K562 (cell line): ENCODE measurements around the gene SP2. TPM values are rescaled to one million over a fixed set of nuclear protein-coding genes. Genes with fewer than 3 reads are reported as not detected.

Experiments
- BHLHE40 ChIP-seq: IDR thresholded peaks from 2 replicates; pipeline ENCODE4 v1.6.1; 2011; ENCODE audit warnings: low read length, improper control_type of control experiment
- OTX1 ChIP-seq: fragments of 450-650 bp; formaldehyde crosslinking; IDR thresholded peaks from 2 replicates; pipeline ENCODE4 v1.4.0; 2022; ENCODE audit warnings: mild to moderate bottlenecking
- ZNF263 ChIP-seq: sonication (generic); formaldehyde crosslinking; IDR thresholded peaks from 2 replicates; pipeline ENCODE4 v1.8.0; 2022; ENCODE audit warnings: mild to moderate bottlenecking, missing genetic modification reagents, borderline replicate concordance
- polyA plus RNA-seq, 8 experiments: library from polyadenylated mRNA; depleted of rRNA in 4 of 8; stranded (reverse) in 5 of 8; unstranded in 3 of 8; fragments of >200 nt; fragmentation: Nextera tagmentation in 2 of 8; fragmentation: Illumina TruSeq in 1 of 8; extraction: Ambion mirVana in 2 of 8; extraction: Trizol in 1 of 8; gene quantifications; 2 replicates each; pipeline versions ENCODE4 v1.2.1 to v1.2.3, GENCODE V29; 2011 to 2014; ENCODE audit warnings: inconsistent platforms in 1 of 8, missing spikeins in 1 of 8
- total RNA-seq, 7 experiments: library from RNA; depleted of rRNA in 6 of 7; stranded (reverse); fragments of >200 nt in 6 of 7; fragmentation: Illumina TruSeq in 2 of 7; extraction: Trizol in 2 of 7; gene quantifications; 2 replicates each; pipeline versions ENCODE4 v1.2.1 to v1.2.3, GENCODE V29; 2011 to 2021; ENCODE audit warnings: low replicate concordance in 1 of 7
- TF ChIP-seq, protein P1 (sequence below): fragments of 450-650 bp; IDR thresholded peaks from 2 replicates; pipeline ENCODE4 v1.6.1; 2016; ENCODE audit warnings: mild to moderate bottlenecking, moderate library complexity
- TF ChIP-seq, protein P2 (sequence below): fragments of 250-450 bp; sonication (Bioruptor Pico); IDR thresholded peaks from 2 replicates; pipeline ENCODE4 v1.4.0; 2020
- TF ChIP-seq, protein P3 (sequence below): fragments of 450-650 bp; IDR thresholded peaks from 2 replicates; pipeline ENCODE4 v1.6.1; 2016

SP2 gene
- total and polyA plus RNA-seq, 9 of the 15 experiments (the other 6 are each of a cell fraction or from before 2014, with no cell fraction given): 0.77 to 22.3 (median 2.3) TPM

DNA sequence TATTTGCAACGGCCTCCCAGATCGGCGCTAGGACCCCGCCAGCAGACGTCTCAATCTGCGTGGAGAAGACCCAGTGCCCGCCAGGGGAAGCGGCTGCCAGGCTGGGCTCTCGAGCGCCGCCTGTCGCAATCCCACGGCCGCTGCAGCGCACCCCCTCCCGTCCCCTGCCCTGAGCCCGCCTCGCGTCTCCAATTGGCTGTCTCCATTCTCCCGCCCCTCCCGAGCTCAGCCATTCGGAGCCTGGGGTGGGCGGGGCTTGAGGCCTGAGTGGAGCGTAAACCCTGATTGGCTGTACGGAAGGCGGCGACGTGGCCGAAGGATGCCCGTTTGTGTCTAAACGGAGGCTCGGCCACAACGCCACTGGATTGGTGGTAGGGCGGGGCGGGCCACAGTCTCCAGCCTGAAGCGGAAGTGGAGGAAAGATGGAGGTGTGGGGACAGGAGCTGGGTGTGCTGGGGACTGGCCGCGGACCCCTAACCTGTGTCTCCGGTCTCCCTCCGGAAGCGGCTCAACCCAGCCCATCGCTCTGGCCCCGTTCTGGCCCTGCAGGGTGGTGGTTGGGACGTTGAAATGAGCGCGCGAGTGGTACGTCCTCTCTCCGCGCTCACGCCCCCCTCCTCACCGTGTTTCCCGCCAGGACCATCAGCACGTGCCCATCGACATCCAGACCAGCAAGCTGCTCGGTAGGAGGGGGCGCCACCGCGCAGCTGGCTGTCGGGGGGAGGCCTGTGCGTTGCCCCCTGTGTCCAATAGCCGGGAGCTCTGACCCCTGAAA is 74.9 kb downstream of the SP2 start, which contains the start of gene CDK5RAP3 (continued):
- TF ChIP-seq, protein P1, sequence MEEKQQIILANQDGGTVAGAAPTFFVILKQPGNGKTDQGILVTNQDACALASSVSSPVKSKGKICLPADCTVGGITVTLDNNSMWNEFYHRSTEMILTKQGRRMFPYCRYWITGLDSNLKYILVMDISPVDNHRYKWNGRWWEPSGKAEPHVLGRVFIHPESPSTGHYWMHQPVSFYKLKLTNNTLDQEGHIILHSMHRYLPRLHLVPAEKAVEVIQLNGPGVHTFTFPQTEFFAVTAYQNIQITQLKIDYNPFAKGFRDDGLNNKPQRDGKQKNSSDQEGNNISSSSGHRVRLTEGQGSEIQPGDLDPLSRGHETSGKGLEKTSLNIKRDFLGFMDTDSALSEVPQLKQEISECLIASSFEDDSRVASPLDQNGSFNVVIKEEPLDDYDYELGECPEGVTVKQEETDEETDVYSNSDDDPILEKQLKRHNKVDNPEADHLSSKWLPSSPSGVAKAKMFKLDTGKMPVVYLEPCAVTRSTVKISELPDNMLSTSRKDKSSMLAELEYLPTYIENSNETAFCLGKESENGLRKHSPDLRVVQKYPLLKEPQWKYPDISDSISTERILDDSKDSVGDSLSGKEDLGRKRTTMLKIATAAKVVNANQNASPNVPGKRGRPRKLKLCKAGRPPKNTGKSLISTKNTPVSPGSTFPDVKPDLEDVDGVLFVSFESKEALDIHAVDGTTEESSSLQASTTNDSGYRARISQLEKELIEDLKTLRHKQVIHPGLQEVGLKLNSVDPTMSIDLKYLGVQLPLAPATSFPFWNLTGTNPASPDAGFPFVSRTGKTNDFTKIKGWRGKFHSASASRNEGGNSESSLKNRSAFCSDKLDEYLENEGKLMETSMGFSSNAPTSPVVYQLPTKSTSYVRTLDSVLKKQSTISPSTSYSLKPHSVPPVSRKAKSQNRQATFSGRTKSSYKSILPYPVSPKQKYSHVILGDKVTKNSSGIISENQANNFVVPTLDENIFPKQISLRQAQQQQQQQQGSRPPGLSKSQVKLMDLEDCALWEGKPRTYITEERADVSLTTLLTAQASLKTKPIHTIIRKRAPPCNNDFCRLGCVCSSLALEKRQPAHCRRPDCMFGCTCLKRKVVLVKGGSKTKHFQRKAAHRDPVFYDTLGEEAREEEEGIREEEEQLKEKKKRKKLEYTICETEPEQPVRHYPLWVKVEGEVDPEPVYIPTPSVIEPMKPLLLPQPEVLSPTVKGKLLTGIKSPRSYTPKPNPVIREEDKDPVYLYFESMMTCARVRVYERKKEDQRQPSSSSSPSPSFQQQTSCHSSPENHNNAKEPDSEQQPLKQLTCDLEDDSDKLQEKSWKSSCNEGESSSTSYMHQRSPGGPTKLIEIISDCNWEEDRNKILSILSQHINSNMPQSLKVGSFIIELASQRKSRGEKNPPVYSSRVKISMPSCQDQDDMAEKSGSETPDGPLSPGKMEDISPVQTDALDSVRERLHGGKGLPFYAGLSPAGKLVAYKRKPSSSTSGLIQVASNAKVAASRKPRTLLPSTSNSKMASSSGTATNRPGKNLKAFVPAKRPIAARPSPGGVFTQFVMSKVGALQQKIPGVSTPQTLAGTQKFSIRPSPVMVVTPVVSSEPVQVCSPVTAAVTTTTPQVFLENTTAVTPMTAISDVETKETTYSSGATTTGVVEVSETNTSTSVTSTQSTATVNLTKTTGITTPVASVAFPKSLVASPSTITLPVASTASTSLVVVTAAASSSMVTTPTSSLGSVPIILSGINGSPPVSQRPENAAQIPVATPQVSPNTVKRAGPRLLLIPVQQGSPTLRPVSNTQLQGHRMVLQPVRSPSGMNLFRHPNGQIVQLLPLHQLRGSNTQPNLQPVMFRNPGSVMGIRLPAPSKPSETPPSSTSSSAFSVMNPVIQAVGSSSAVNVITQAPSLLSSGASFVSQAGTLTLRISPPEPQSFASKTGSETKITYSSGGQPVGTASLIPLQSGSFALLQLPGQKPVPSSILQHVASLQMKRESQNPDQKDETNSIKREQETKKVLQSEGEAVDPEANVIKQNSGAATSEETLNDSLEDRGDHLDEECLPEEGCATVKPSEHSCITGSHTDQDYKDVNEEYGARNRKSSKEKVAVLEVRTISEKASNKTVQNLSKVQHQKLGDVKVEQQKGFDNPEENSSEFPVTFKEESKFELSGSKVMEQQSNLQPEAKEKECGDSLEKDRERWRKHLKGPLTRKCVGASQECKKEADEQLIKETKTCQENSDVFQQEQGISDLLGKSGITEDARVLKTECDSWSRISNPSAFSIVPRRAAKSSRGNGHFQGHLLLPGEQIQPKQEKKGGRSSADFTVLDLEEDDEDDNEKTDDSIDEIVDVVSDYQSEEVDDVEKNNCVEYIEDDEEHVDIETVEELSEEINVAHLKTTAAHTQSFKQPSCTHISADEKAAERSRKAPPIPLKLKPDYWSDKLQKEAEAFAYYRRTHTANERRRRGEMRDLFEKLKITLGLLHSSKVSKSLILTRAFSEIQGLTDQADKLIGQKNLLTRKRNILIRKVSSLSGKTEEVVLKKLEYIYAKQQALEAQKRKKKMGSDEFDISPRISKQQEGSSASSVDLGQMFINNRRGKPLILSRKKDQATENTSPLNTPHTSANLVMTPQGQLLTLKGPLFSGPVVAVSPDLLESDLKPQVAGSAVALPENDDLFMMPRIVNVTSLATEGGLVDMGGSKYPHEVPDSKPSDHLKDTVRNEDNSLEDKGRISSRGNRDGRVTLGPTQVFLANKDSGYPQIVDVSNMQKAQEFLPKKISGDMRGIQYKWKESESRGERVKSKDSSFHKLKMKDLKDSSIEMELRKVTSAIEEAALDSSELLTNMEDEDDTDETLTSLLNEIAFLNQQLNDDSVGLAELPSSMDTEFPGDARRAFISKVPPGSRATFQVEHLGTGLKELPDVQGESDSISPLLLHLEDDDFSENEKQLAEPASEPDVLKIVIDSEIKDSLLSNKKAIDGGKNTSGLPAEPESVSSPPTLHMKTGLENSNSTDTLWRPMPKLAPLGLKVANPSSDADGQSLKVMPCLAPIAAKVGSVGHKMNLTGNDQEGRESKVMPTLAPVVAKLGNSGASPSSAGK: peak; percentile 100
- TF ChIP-seq BHLHE40 (peak; percentile 90), ZNF263 (peak; percentile 53; the same call in 1 of the 2 replicates), OTX1 (CRISPR knock-in tag) (0 out of 2 replicates have a peak, but pooled peaks have one; percentile 20)
- TF ChIP-seq, protein P2, sequence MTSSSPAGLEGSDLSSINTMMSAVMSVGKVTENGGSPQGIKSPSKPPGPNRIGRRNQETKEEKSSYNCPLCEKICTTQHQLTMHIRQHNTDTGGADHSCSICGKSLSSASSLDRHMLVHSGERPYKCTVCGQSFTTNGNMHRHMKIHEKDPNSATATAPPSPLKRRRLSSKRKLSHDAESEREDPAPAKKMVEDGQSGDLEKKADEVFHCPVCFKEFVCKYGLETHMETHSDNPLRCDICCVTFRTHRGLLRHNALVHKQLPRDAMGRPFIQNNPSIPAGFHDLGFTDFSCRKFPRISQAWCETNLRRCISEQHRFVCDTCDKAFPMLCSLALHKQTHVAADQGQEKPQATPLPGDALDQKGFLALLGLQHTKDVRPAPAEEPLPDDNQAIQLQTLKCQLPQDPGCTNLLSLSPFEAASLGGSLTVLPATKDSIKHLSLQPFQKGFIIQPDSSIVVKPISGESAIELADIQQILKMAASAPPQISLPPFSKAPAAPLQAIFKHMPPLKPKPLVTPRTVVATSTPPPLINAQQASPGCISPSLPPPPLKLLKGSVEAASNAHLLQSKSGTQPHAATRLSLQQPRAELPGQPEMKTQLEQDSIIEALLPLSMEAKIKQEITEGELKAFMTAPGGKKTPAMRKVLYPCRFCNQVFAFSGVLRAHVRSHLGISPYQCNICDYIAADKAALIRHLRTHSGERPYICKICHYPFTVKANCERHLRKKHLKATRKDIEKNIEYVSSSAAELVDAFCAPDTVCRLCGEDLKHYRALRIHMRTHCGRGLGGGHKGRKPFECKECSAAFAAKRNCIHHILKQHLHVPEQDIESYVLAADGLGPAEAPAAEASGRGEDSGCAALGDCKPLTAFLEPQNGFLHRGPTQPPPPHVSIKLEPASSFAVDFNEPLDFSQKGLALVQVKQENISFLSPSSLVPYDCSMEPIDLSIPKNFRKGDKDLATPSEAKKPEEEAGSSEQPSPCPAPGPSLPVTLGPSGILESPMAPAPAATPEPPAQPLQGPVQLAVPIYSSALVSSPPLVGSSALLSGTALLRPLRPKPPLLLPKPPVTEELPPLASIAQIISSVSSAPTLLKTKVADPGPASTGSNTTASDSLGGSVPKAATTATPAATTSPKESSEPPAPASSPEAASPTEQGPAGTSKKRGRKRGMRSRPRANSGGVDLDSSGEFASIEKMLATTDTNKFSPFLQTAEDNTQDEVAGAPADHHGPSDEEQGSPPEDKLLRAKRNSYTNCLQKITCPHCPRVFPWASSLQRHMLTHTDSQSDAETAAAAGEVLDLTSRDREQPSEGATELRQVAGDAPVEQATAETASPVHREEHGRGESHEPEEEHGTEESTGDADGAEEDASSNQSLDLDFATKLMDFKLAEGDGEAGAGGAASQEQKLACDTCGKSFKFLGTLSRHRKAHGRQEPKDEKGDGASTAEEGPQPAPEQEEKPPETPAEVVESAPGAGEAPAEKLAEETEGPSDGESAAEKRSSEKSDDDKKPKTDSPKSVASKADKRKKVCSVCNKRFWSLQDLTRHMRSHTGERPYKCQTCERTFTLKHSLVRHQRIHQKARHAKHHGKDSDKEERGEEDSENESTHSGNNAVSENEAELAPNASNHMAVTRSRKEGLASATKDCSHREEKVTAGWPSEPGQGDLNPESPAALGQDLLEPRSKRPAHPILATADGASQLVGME (CRISPR knock-in tag): no peak
- TF ChIP-seq, protein P3, sequence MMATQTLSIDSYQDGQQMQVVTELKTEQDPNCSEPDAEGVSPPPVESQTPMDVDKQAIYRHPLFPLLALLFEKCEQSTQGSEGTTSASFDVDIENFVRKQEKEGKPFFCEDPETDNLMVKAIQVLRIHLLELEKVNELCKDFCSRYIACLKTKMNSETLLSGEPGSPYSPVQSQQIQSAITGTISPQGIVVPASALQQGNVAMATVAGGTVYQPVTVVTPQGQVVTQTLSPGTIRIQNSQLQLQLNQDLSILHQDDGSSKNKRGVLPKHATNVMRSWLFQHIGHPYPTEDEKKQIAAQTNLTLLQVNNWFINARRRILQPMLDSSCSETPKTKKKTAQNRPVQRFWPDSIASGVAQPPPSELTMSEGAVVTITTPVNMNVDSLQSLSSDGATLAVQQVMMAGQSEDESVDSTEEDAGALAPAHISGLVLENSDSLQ: peak; percentile 90
